ENCODE measurements around the gene KCNJ9.

DNA sequence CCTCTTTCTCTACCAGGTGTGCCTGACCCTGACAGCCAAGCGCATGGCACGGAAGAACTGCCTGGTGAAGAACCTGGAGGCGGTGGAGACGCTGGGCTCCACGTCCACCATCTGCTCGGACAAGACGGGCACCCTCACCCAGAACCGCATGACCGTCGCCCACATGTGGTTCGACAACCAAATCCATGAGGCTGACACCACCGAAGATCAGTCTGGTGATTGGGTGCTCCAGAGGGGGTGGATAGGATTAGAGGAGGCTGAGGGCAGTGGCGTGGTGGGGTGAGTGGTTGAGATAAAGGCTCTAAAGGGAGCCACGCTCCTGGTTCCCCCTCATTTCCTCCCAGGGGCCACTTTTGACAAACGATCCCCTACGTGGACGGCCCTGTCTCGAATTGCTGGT is 47.3 kb downstream of the KCNJ9 start:
- TF ChIP-seq KDM1A (IDR thresholded peaks at IDR 0.05; ENCODE audit: borderline replicate concordance) (no peak), ZSCAN29 (IDR thresholded peaks at IDR 0.05) (no peak), EP300 (IDR thresholded peaks at IDR 0.05; ENCODE audit: borderline replicate concordance in 1 of 2, control insufficient read depth in 1 of 2, low read depth in 2 of 2, low read length in 2 of 2) (no peak), FOXM1 (IDR thresholded peaks at IDR 0.05; ENCODE audit: low read depth, low read length) (no peak), EZH2 (IDR thresholded peaks at IDR 0.05; ENCODE audit: borderline replicate concordance, control insufficient read depth, low read depth, low read length) (no peak), SMC3 (IDR thresholded peaks at IDR 0.05; ENCODE audit: borderline replicate concordance, low read length) (no peak), CEBPB (IDR thresholded peaks at IDR 0.05; ENCODE audit: borderline replicate concordance in 1 of 2, low read depth in 2 of 2, low read length in 2 of 2) (no peak), POLR2AphosphoS5 (IDR thresholded peaks at IDR 0.05; ENCODE audit: low read length) (no peak)
- TF ChIP-seq, protein P1, sequence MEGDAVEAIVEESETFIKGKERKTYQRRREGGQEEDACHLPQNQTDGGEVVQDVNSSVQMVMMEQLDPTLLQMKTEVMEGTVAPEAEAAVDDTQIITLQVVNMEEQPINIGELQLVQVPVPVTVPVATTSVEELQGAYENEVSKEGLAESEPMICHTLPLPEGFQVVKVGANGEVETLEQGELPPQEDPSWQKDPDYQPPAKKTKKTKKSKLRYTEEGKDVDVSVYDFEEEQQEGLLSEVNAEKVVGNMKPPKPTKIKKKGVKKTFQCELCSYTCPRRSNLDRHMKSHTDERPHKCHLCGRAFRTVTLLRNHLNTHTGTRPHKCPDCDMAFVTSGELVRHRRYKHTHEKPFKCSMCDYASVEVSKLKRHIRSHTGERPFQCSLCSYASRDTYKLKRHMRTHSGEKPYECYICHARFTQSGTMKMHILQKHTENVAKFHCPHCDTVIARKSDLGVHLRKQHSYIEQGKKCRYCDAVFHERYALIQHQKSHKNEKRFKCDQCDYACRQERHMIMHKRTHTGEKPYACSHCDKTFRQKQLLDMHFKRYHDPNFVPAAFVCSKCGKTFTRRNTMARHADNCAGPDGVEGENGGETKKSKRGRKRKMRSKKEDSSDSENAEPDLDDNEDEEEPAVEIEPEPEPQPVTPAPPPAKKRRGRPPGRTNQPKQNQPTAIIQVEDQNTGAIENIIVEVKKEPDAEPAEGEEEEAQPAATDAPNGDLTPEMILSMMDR (IDR thresholded peaks at IDR 0.05 in 2 of 3, conservative IDR thresholded peaks at IDR 0.05 in 1 of 3; ENCODE audit: control insufficient read depth in 2 of 3, extremely low read depth in 1 of 3, insufficient read depth in 1 of 3, low read depth in 3 of 3, low read length in 3 of 3) = no peak
